AG10803 (cell line): ENCODE measurements around the gene TFPI.

Source experiments
- DNase-seq: peaks from one replicate; pipeline ENCODE4 v3.0.0; 2010; ENCODE audit warnings: low read depth
- H3K4me3 ChIP-seq: 2 replicates; pipeline ENCODE4 v1.5.1; 2011; ENCODE audit warnings: mild to moderate bottlenecking, low read length, control low read depth
- CTCF ChIP-seq: conservative IDR thresholded peaks from 2 replicates; pipeline ENCODE4 v1.5.1; 2011; ENCODE audit warnings: mild to moderate bottlenecking, low read length, control low read depth, inconsistent platforms

The TFPI gene

GRCh38 chr2:187554011-187554703 is at the start of gene TFPI:
TFPI (minus strand) TSS chr2:187554435; CDS start chr2:187503768, 50,667 bp downstream.
- peak within 1 kb of the TSS; percentile 64 for H3K4me3 ChIP-seq
- TF ChIP-seq CTCF = no peak; the same call in 1 of the 2 replicates
- peak; percentile 65 for DNase-seq

- no peak for DNase-seq
- H3K4me3 ChIP-seq = no peak overlapping the region
- TF ChIP-seq CTCF = no peak
Measured at GRCh38 chr2:187594801-187595200, 40.6 kb upstream of the TFPI start.

- peak; percentile 13 for DNase-seq
- no peak overlapping the region for H3K4me3 ChIP-seq
- no peak for TF ChIP-seq CTCF
Measured at GRCh38 chr2:187593697-187594096, 39.5 kb upstream of the TFPI start.

- H3K4me3 ChIP-seq = no peak overlapping the region
- no peak for DNase-seq
- TF ChIP-seq CTCF = no peak
Measured at GRCh38 chr2:187593098-187593497, 38.9 kb upstream of the TFPI start.

GRCh38 chr2:187590175-187590574 is 35.9 kb upstream of the TFPI start:
- TF ChIP-seq CTCF = no peak
- H3K4me3 ChIP-seq = no peak overlapping the region
- DNase-seq = no peak

GRCh38 chr2:187586011-187586641 is 31.9 kb upstream of the TFPI start:
- TF ChIP-seq CTCF = no peak
- DNase-seq = peak; percentile 3
- no peak overlapping the region for H3K4me3 ChIP-seq
